ENCODE results near the gene COL8A2.

COL8A2 gene

DNA sequence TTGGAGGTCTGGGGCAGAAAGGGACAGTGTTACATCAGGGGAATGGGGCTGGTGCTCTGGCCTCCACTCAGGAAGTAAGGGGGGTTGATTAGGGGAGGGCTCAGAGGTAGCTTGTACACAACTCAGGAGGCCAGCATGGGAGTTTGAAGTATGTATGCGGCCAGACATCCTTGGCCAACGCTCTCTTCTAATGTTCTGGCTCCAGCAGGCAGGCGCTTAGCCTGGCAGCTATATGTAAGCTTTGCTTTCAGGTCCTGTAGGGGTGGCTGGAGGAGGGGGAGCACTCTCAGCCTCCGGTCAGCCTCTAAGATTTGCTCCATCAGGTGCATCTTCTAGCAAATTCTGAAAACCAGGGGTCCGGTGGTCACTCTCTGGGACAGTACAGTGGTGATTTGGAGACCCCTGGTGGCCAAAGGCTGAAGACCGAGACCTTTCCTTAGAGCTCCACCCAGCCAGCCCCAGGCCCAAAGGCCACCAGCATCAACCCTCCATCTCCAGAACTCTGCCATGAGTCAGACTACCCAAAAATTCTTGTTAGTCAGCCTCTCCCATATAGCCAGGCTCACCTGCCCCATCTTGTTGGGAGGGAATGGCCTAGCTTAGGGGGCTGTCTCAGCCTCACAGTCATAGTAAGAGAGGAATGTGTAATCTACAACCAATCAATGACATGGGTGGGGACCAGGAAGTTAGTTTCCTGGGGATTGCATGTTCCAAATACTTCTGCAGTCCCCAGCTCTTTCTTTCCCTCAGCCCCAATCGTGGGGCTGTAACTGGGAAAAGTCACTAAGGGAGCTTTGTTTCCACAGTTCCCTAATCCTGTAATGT, 9.7 kb upstream of the COL8A2 start:
- no peak for DNase-seq

DNA sequence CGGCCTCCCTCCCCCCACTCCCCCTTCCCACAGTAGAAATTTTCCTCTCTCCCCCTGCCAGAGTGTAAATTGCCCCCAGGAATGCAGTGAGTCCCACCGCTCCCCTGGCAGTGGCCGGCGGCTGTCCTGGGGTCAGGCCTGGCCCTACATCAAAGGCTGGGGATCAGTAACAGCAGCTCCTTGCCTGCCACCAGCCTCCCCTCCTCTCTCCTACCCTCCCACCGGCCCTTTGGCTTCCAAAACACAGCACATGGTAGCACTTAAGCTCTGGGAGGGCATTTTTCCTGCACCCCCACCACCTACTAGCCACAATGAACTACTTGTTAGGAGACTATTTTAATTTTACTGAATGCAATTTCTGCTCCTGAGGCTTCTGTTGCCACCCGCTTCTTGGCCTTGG, 9.0 kb upstream of the COL8A2 start:
- DNase-seq, result no peak

DNA sequence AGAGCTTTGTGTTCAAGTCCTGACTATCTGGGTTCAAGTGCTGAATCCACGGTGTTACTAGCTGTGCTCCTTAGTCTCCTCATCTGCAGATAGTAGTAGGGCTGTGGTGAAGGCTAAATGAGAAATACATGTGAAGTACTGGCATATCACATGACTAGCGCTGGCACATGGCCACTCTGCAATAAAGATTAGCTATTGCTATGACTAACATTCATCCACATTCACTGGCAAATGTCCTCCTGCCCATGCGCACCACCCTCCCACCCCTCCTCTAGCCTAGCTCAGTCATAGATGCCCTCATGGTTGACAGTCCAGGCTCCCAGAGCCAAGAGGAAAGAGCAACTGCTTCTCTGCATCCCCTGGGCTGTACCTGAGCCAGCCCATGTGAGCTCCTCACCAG, 8.5 kb upstream of the COL8A2 start:
- no peak for DNase-seq

DNA sequence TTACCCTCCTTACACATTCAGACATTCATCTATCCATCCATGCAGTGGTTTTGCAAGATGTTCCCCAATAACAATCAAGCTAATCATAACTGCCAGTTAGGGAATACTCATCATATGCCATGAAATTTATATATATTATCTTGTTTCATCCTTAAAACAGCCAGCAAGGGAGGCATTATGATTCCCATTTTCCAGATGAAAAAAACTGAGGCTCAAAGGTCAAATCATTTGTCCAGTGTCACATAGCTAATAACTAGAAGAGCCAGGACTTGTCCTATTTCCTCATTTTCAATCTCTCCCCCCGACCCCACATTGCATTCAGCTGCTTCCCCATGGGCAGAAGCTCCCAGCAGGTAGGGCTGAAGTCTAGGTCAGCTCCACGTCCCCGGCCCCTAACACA, 7.0 kb upstream of the COL8A2 start:
- no peak for DNase-seq

DNA sequence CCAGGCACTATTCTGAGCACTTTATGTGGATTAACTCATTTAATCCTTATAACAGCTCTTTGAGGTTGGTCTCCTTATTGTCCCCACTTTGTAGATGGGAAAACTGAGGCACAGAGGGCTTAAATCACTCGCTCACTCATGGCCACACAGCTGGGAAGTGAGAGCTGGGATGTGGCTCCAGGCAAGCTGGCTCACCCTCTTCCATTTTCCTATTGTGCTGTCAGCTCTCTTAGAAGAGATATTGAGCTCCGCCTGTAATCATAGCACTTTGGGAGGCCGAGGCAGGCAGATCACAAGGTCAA, 3.8 kb upstream of the COL8A2 start:
- no peak for DNase-seq

DNA sequence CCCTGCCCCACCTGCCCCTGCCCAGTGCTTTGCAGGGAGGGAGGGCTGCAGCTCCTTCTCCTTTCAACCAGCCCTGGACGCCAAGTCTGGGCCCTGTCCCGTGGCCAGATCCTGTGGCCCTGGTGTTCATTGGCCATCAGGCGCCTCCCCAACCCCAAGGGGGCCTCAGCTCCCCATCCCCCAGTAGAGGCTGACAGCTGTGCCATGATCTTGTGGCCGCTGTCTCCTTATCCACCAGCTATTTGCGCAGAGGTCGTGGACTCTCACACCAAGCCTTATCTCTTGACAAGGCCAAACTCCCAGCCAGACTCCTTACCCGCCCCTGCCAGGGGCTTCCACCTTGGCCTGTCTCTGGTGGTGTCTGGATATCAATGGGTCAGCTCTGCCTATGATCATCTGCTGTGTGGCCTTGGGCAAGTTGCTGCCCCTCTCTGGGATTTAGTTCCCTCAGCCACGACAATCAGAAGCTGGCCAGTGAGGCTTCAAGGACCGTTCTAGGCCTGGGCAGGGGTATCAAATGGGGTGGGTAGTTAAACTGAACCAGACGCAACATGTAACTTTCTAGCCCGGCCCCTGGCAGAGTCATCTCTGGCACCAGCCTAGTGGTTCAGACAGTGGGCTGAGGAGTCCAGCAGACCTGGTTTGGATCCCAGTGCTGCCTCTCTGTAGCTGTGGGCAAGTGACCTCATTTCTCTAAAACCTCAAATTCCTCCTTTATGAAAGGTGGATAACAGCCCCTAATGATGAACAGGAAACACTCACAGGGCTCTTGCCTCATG, 3.3 kb upstream of the COL8A2 start:
- DNase-seq, result no peak

DNA sequence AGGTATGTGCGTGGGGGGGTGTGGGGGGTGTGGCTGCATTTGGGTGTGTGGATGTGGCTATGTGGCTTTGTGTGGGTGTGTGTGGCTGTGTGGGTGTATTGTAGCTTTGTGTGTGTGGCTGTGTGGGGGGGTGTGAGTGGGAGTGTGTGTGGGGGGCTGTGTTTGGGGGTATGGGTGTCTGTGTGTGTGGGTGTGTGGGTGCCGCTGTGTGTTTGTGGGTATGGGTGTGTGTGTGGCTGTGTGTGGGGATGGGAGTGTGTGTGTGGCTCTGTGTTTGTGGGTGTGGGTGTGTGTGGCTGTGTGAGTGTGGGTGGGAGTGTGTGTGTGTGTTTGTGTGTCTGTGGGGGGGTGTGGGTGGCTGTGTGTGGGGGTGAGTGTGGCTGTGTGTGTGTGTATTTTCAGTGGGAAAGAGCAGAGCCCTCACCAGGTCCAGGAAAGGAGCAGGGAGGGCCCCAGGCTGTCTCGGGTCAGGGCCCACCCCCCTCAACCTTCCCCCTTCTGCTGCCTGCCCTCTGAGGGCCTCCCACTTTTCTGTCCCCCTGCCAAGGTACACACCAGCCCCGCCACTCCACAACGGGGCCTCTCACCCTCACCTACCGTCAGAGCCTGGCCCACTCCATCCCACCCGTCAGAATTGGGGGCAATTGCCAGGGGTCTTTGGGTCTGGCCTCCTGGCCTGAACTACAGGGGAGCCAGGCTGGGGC, 1.9 kb upstream of the COL8A2 start:
- no peak for DNase-seq

DNA sequence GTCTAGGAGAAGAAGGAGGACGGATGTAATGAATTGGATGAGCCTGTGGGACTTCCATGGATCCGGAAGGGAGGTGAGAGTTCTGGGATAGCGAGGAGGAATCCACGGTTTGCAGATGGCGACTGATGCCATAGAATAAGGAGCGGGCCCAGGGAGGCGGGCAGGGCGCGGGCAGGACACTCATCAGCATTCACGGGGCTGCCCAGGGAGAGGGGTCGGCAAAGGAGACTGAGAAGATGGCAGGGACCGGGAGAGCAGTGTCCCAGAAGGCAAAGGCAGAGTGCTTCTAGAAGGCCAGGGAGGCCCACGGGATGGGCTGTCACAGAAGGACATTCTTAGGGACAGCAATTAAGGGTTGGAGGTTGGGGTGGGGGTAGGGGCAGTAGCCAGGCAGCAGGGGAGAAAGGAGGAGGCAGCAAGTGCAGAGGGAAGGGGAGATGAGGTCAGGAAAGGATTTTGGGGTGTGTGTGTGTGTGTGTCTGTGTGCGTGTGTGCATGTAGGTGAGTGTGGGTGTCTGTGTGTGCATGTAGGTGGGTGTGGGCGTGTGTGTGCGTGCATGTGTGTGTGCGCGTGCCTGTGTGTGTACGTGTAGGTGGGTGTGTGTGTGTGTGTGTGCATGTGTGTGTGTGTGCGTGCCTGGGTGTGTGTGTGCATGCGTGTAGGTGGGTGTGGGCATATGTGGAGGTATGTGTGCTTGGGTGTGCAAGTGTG, 1.1 kb upstream of the COL8A2 start:
- no peak for DNase-seq

DNA sequence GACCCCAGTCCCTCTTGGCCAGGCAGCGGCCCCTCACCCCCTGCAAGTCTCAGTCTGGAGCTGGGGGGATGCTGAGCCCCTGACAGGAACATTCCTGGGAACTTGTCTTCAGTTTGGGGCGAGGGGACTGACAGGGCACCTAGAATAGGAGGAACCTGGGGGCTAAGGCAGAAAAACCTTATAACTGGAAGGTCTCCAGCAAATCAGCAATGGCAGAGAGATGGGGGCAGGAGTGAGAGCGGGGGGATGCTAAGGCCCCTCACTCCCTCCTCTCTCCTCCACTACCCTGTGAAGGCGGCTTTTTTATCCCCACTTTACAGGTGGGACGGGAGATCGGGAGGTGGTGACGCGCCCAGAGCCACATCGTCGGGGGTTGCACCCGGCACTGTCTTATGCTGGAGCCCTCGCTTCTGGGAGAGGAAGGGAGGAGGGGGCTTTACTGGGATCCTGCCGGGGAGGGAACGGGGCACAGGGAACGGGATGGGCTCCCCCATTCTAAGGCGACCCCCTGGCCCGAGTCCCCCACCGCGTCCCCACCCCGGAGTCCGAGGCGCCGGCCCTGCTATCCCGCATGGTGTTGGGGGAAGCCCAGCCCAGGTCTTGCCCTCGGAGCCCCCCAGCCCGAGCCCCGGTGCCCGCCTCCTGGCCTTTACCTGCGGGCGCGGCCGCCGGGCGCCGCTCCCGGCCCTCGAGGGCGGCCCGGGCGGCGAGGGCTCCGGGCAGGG, 456 bp downstream of the COL8A2 start:
- DNase-seq, result no peak

DNA sequence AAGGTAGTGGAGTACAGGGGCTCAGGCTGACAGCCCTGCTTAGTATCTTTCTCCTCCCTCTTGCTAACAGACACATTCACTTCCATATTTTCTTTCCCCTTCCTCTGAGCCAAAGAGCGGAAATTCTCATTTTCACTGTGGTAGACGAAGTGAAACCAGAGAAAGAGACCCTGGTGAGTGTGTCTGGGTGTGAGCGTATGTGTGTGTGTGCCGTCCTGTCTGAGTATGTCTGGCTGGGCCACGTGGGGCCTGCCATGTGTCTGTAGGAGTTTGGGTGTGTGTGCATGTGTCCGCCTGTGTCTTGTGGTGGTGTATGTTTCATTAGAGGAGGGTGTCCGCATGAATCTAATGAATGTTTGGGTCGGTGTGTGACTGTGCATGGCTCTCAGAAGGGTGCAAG, 1.7 kb downstream of the COL8A2 start:
- DNase-seq, result no peak

DNA sequence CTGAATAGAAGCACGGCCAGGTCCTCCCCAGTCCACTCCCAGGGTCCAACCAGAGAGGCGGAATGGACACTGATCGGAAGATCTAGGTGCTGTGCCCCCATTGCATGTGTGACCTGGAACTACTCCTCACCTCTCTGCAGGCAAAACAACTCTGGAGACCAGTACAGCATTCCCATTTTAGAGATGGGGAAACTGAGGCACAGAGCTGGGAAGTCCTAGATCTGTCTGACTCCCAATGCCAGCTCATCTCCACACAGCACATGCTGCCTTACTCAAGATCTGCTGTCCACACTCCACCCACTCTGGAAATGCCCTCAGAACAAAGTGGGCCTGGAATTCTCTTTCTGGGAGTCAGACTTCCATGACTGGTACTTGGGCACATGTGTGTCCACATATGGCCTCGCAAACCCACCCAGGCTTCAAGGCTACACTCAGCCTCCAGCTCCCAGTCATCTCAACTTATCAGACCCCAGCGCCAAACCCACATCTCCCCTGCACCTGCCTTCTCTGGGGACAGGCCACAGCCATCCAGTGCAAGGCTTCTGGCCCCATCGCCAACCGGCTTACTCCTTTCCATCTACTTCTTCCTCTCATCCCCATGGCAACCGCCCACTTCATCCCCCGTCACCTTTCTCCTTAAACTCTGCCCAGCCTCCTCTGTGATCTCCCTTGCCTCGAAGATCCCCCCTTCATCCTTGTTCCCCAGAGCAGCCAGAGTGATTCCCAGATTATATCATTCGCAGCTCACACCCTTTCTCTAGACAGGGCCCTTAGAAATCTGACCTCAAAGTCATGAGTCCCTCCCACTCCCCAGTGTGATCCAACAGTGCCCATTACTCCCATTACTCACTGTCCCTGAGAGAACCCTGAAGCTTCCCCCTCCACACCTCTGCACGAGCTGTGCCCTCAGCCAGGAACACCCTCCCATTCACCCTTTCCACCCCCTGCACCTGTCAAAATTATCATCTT, 2.7 kb downstream of the COL8A2 start:
- DNase-seq, result no peak

DNA sequence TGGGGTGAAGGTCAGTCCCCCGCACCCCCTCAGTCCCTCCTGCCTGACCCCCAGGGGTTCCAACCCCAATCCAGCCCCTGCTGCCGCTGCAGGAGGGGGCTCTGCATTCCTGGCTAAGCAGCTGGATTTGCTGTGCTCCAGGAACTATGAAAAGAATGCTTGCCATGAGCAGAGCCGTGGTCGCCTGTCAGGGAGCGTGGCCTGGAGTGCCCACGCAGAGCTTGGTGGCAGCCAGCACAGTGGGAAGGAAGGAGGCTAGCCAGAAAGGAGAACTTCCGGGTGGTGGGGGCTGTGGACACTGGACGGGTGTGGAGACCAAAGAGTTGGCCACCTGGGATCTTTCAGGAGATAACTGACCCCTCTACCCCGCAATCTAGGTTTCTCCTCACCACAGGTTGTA, 5.6 kb downstream of the COL8A2 start:
- no peak for DNase-seq

DNA sequence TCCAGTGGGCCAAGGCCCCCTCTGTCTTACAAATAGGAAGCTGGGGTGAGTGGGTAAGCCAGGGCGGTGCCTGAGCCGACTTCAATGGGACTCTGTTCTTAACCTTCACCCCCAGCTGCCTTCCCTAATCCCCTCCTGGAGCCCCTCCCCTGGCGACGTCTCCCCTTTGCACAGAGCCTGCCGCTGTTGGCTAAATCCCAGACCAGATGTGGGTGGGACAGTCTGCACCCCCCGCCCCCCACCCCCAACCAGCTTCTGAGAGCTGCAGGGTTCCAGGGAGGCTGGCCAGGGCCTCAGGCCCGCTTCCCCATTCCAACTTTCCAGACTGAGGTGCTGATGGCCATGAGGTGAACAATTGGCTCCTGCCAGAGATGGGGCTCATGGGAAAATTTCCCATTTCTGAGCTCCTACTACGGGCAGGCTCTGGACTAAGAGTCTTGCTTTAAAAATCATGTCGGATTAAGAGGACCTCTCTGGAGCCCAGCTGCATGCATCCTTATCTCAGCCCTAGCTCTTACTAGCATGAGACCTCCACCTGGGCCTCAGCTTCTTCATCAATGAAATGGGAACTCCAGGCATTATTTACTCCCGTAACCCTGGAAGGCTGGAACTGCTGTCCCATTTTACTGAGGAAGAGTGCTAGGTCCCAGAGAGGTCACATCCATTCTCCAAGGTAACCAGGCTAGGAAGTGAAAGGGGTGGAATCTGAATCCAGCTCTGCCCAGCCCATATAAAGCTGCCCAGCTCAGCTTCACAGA, 6.4 kb downstream of the COL8A2 start:
- no peak for DNase-seq

DNA sequence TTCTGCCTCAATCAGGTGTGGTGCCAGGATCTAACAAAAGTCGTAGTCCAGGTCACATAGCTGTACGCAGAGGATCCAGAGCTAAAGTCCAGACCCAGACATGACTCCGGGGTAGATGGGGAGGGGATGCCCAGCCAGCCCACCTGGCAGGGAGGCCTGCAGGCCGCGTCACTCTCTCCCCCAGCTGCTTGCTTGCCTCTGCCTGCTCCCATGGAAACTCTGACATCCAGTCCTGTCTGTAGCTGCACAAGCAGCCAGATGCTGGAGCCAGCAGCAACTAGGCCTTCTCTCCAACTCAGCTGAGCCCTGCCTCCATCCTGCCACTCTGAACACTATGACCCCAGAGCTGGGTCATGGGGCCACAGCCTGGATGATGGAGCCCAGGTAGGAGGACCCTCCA, 8.1 kb downstream of the COL8A2 start:
- no peak for DNase-seq

DNA sequence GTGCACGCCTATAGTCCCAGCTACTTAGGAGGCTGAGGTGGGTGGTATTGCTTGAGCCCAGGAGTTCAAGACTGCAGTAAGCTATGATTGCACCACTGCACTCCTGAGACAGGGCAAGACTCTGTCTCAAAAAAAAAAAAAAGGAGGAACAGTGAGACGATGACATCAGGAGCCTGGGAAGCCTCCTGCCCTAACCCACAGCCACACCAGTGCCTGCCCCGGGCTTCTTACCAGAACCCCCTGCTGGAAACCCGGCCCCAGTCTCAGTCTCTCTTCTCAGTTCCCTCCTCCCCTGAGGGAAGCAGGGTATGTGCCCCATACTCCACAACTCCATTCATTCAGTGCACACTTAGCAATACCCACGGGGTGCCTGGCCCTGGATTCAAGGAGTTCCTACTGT, 9.1 kb downstream of the COL8A2 start:
- DNase-seq, result no peak

DNA sequence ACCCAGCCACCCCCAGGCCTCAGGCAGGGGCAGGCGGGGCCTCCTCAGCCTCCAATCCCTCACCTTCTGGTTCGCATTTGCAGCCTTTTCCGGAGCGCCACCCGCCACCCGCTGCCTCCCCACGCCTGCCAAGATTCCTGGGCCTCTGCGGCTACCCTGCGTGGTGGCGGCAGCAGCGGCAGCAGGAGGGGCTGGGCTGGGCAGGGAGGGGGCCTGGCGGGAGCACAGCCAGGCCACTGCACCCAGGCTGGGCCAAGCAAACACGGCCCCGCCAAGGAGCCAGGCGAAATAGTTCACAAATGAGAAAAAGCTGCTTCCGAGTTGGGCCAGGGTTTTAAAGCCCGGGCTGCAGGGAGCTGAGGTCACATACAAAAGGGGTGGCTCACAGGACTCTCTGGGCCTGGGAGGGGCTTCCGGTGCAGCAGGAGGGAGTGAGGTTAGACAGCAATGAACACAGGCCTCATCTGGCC, 9.8 kb downstream of the COL8A2 start:
- DNase-seq, result no peak

DNA sequence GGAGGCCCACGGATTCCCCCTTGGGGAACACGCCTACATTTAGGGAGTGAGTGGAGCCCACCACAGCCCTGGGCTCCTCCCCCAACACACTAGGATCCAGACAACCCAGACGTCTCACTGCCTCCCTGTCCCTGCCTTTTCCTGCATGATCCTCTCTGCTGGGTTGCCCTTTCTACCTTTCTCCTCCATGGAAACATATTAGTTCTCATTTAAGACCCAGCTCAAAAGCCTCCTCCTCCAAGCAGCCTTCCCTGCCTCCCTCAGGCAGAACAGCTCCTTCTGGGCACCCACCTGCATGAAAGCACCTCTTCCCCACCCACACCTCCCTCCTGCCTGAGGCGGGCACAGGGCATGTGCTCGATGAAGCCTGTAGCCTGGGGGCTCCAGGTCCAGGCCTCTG, 10.7 kb downstream of the COL8A2 start:
- no peak for DNase-seq

DNA sequence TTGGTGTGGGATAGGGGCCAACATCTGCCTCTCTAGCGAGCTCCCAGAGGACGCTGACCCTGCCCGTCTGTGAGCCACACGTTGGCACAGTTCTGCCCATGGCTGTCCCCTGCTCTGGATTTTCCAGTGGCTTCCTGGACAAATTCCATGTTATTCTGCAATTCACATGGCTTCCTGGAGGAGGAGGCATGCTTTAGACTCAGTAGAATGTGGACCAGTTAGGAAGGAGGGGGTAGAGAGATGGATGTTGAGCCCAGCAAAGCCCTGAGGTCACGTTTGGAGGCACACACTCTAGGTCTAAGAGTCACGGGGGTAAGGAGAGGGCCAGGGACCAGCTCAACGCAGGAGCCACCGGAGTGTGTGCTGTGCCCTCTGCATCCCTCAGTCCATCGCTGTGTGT, 12.2 kb downstream of the COL8A2 start:
- DNase-seq, result no peak

DNA sequence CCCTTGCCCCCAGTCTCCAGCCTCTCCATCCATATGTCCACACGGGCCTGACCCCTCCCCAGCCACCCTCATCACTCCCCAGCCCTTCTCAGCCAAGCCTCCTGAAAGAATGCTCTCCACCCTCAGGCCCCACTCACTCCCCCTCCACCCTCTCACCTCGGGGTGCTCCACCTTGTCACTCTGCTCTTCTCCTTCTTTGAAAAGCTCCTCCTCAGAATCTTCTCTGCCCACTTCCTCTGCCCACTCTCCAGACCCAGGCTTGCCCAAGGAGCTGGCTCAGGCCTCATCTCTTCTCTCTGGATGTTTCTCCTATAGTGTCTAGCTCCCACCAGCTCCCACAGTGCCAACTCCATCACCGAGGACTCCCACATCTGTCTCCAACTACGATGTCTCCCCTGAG, 13.9 kb downstream of the COL8A2 start:
- DNase-seq, result no peak

DNA sequence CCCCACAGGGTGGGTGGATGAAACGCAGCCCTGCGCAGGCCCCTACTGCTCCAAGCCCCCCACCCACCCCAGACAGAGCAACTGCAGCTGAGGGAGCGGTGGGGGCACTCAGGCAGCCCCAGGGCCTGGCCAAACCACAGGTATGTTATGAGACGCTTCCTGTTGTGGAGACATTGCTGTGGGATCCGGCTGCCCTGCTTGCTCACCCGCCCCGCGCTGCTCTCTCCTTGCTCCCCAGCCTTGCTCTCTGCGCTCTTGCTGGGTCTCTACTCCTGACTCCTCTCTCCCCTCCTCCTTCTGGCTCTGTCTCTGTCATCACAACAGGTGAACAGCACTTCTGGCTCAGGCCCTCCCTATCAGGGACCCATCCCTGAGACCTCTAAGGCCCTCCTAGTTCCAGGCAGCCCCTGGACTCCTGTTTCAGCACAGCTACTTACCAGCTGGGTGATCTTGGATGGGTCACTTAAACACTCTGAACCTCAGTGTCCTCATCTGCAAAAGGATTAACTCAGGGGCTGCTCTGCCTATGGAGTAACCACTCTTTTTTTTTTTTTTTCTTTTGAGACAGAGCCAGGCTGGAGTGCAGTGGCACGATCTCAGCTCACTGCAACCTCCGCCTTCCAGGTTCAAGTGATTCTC, 15.9 kb downstream of the COL8A2 start:
- DNase-seq, result no peak
